GM23338 (cell line): ENCODE measurements around the gene PCBP3. TPM values are rescaled to one million over a fixed set of nuclear protein-coding genes. Genes with fewer than 3 reads are reported as not detected.

Experiments used
- ATAC-seq: fragments of 200-7000 bp; cut with Tn5 transposase; 3 replicates; pipeline ENCODE4 v1.9.1; 2020
- DNase-seq: peaks from one replicate; pipeline ENCODE4 v3.0.0-alpha.2; 2015; ENCODE audit warnings: low spot score
- H2AFZ ChIP-seq: fragments of 200-600 bp; sonication (generic); 2 replicates; pipeline ENCODE4 v1.8.0; 2016; ENCODE audit warnings: antibody characterized with exemption, mild to moderate bottlenecking, moderate library complexity
- H3F3A ChIP-seq: fragments of 200-600 bp; sonication (generic); replicated peaks from 2 replicates; pipeline ENCODE4 v1.8.0; 2017; ENCODE audit warnings: antibody characterized with exemption, mixed run types, low read depth
- H3K27ac ChIP-seq: fragments of 200-600 bp; sonication (generic); 2 replicates; pipeline ENCODE4 v1.6.1; 2016; ENCODE audit warnings: low read depth
- H3K27me3 ChIP-seq: fragments of 200-600 bp; sonication (generic); 2 replicates; pipeline ENCODE4 v1.8.0; 2016; ENCODE audit warnings: mild to moderate bottlenecking, mixed run types, moderate library complexity; ENCODE audit not compliant: insufficient read depth
- H3K36me3 ChIP-seq: fragments of 200-600 bp; sonication (generic); 2 replicates; pipeline ENCODE4 v1.8.0; 2016; ENCODE audit warnings: mild to moderate bottlenecking; ENCODE audit not compliant: insufficient read depth
- H3K4me1 ChIP-seq: fragments of 200-600 bp; sonication (generic); 2 replicates; pipeline ENCODE4 v1.8.0; 2016; ENCODE audit warnings: mild to moderate bottlenecking, moderate library complexity; ENCODE audit not compliant: insufficient read depth
- H3K4me2 ChIP-seq: fragments of 200-600 bp; sonication (generic); 2 replicates; pipeline ENCODE4 v1.7.1; 2017; ENCODE audit warnings: mixed run types
- H3K4me3 ChIP-seq: fragments of 200-600 bp; sonication (generic); 2 replicates; pipeline ENCODE4 v1.6.1; 2016; ENCODE audit warnings: mixed run types
- H3K79me2 ChIP-seq: fragments of 200-600 bp; sonication (generic); replicated peaks from 2 replicates; pipeline ENCODE4 v1.8.0; 2017; ENCODE audit warnings: mild to moderate bottlenecking; ENCODE audit not compliant: insufficient read depth
- H3K9me2 ChIP-seq: fragments of 200-600 bp; sonication (generic); 2 replicates; pipeline ENCODE4 v1.8.0; 2017; ENCODE audit not compliant: insufficient read depth
- H4K20me1 ChIP-seq: fragments of 200-600 bp; sonication (generic); replicated peaks from 2 replicates; pipeline ENCODE4 v1.8.0; 2017; ENCODE audit warnings: mild to moderate bottlenecking; ENCODE audit not compliant: insufficient read depth
- H3K27ac Mint-ChIP-seq: 2 replicates; pipeline ENCODE4 v1.8.0; 2020; ENCODE audit warnings: inconsistent platforms, mild to moderate bottlenecking, moderate library complexity, mixed read lengths
- H3K27me3 Mint-ChIP-seq: 3 replicates; pipeline ENCODE4 v1.8.0; 2022; ENCODE audit warnings: low read depth, mild to moderate bottlenecking, moderate library complexity, mixed read lengths, inconsistent platforms; ENCODE audit not compliant: insufficient read depth, poor library complexity
- H3K36me3 Mint-ChIP-seq: 3 replicates; pipeline ENCODE4 v1.8.0; 2021; ENCODE audit warnings: low read depth, mild to moderate bottlenecking, inconsistent platforms, moderate library complexity, mixed read lengths
- H3K4me1 Mint-ChIP-seq: 3 replicates; pipeline ENCODE4 v1.8.0; 2020; ENCODE audit warnings: mild to moderate bottlenecking, inconsistent platforms, mixed read lengths
- H3K4me3 Mint-ChIP-seq: 3 replicates; pipeline ENCODE4 v1.8.0; 2021; ENCODE audit warnings: moderate library complexity, mild to moderate bottlenecking, inconsistent platforms, mixed read lengths
- H3K9me3 Mint-ChIP-seq: 3 replicates; pipeline ENCODE4 v1.8.0; 2020; ENCODE audit warnings: moderate library complexity, mild to moderate bottlenecking, inconsistent platforms, mixed read lengths
- CREB1 ChIP-seq: fragments of 250-450 bp; sonication (Bioruptor Pico); IDR thresholded peaks from 2 replicates; pipeline ENCODE4 v1.5.0; 2020; ENCODE audit warnings: low read depth, mild to moderate bottlenecking, moderate library complexity
- EZH2 ChIP-seq: fragments of 200-600 bp; sonication (generic); IDR thresholded peaks from one replicate; pipeline ENCODE4 v1.8.0; 2017; ENCODE audit warnings: antibody characterized with exemption, mild to moderate bottlenecking, low read depth; ENCODE audit not compliant: unreplicated experiment
- EZH2phosphoT487 ChIP-seq: fragments of 200-600 bp; sonication (generic); IDR thresholded peaks from one replicate; pipeline ENCODE4 v1.8.1; 2018; ENCODE audit warnings: antibody characterized with exemption; ENCODE audit not compliant: unreplicated experiment
- JUNB ChIP-seq: IDR thresholded peaks from one replicate; pipeline ENCODE4 v1.6.1; 2016; ENCODE audit warnings: antibody characterized with exemption; ENCODE audit not compliant: unreplicated experiment
- NANOG ChIP-seq: IDR thresholded peaks from 2 replicates; pipeline ENCODE4 v1.6.1; 2016; ENCODE audit warnings: antibody characterized with exemption, borderline replicate concordance
- POLR2AphosphoS5 ChIP-seq: IDR thresholded peaks from 2 replicates; pipeline ENCODE4 v1.6.1; 2016; ENCODE audit warnings: antibody characterized with exemption, low read depth
- STAT1 ChIP-seq: IDR thresholded peaks from one replicate; pipeline ENCODE4 v1.6.1; 2016; ENCODE audit warnings: antibody characterized with exemption; ENCODE audit not compliant: unreplicated experiment
- ZNF114 ChIP-seq: fragments of 250-450 bp; sonication (Bioruptor Pico); IDR thresholded peaks from 2 replicates; pipeline ENCODE4 v1.5.0; 2020; ENCODE audit warnings: mild to moderate bottlenecking, moderate library complexity
- ZNF331 ChIP-seq: fragments of 250-450 bp; sonication (Bioruptor Pico); IDR thresholded peaks from 2 replicates; pipeline ENCODE4 v1.5.0; 2020; ENCODE audit warnings: low read depth, mild to moderate bottlenecking, moderate library complexity
- polyA plus RNA-seq: library from polyadenylated mRNA; unstranded; fragments of >200 nt; fragmentation: Nextera tagmentation; extraction: Ambion mirVana; gene quantifications from 2 replicates; pipeline ENCODE4 v1.2.1, GENCODE V29; 2016
- total RNA-seq: library from RNA; depleted of rRNA; stranded (reverse); fragments of >200 nt; shearing (Covaris generic); gene quantifications from 2 replicates; pipeline ENCODE4 v1.2.3, GENCODE V29; 2014
- TF ChIP-seq, protein P1 (sequence below): IDR thresholded peaks from 2 replicates; pipeline ENCODE4 v1.6.1; 2016; ENCODE audit warnings: antibody characterized with exemption
- TF ChIP-seq, protein P2 (sequence below): fragments of 250-450 bp; sonication (Bioruptor Pico); IDR thresholded peaks from 2 replicates; pipeline ENCODE4 v1.5.0; 2020; ENCODE audit warnings: mild to moderate bottlenecking, moderate library complexity
- TF ChIP-seq, protein P3 (sequence below): IDR thresholded peaks from one replicate; pipeline ENCODE4 v1.6.1; 2018; ENCODE audit warnings: antibody characterized with exemption; ENCODE audit not compliant: unreplicated experiment
- TF ChIP-seq, protein P4 (sequence below), 2 experiments: fragments of 200-600 bp in 1 of 2; sonication (generic) in 1 of 2; conservative IDR thresholded peaks; 2 replicates each; pipeline versions ENCODE4 v1.5.1 to v1.6.1; 2016 to 2017; ENCODE audit warnings: antibody characterized with exemption in 2 of 2, low read depth in 2 of 2, mild to moderate bottlenecking in 2 of 2, moderate library complexity in 1 of 2

The PCBP3 gene
- total and polyA plus RNA-seq, 2 experiments from 2014 or later = 7.1 to 9.1 TPM

DNA sequence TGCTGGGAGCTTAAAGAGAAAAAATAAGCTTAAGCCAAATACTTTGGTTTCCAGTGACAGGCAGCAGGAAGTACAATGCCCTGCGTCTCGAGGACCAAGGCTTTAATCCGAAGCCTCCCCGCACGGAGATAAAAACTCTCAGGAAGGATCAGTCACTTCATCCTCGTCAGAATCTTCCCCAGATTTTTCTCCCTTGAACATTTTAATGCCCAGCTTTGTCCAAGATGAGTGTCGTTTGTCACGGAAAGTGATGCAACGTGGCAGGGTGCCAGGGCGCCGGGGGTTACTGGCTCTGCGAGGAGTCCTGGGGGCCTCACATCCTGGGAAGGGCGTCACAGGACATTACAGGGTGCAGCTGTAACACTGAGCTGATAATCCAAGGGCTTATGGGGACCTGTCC is 25.2 kb upstream of the PCBP3 start:
- no peaks in the 10 kb centered on the region for H3F3A ChIP-seq
- ATAC-seq (no peak), DNase-seq (no peak)
- no peak overlapping the region for H3K4me3 Mint-ChIP-seq
- H3K4me1 ChIP-seq = no peaks in the 10 kb centered on the region
- peaks cover 3% of the 10 kb centered on the region; the same call in 1 of the 2 replicates for H3K9me2 ChIP-seq
- no peak overlapping the region for H3K27ac Mint-ChIP-seq
- TF ChIP-seq JUNB (no peak), STAT1 (no peak), POLR2AphosphoS5 (no peak), EZH2 (no peak), ZNF114 (CRISPR knock-in tag) (no peak), ZNF331 (CRISPR knock-in tag) (no peak), CREB1 (CRISPR knock-in tag) (no peak), EZH2phosphoT487 (no peak), NANOG (no peak)
- TF ChIP-seq, protein P1, sequence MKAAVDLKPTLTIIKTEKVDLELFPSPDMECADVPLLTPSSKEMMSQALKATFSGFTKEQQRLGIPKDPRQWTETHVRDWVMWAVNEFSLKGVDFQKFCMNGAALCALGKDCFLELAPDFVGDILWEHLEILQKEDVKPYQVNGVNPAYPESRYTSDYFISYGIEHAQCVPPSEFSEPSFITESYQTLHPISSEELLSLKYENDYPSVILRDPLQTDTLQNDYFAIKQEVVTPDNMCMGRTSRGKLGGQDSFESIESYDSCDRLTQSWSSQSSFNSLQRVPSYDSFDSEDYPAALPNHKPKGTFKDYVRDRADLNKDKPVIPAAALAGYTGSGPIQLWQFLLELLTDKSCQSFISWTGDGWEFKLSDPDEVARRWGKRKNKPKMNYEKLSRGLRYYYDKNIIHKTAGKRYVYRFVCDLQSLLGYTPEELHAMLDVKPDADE = no peak
- TF ChIP-seq, protein P2, sequence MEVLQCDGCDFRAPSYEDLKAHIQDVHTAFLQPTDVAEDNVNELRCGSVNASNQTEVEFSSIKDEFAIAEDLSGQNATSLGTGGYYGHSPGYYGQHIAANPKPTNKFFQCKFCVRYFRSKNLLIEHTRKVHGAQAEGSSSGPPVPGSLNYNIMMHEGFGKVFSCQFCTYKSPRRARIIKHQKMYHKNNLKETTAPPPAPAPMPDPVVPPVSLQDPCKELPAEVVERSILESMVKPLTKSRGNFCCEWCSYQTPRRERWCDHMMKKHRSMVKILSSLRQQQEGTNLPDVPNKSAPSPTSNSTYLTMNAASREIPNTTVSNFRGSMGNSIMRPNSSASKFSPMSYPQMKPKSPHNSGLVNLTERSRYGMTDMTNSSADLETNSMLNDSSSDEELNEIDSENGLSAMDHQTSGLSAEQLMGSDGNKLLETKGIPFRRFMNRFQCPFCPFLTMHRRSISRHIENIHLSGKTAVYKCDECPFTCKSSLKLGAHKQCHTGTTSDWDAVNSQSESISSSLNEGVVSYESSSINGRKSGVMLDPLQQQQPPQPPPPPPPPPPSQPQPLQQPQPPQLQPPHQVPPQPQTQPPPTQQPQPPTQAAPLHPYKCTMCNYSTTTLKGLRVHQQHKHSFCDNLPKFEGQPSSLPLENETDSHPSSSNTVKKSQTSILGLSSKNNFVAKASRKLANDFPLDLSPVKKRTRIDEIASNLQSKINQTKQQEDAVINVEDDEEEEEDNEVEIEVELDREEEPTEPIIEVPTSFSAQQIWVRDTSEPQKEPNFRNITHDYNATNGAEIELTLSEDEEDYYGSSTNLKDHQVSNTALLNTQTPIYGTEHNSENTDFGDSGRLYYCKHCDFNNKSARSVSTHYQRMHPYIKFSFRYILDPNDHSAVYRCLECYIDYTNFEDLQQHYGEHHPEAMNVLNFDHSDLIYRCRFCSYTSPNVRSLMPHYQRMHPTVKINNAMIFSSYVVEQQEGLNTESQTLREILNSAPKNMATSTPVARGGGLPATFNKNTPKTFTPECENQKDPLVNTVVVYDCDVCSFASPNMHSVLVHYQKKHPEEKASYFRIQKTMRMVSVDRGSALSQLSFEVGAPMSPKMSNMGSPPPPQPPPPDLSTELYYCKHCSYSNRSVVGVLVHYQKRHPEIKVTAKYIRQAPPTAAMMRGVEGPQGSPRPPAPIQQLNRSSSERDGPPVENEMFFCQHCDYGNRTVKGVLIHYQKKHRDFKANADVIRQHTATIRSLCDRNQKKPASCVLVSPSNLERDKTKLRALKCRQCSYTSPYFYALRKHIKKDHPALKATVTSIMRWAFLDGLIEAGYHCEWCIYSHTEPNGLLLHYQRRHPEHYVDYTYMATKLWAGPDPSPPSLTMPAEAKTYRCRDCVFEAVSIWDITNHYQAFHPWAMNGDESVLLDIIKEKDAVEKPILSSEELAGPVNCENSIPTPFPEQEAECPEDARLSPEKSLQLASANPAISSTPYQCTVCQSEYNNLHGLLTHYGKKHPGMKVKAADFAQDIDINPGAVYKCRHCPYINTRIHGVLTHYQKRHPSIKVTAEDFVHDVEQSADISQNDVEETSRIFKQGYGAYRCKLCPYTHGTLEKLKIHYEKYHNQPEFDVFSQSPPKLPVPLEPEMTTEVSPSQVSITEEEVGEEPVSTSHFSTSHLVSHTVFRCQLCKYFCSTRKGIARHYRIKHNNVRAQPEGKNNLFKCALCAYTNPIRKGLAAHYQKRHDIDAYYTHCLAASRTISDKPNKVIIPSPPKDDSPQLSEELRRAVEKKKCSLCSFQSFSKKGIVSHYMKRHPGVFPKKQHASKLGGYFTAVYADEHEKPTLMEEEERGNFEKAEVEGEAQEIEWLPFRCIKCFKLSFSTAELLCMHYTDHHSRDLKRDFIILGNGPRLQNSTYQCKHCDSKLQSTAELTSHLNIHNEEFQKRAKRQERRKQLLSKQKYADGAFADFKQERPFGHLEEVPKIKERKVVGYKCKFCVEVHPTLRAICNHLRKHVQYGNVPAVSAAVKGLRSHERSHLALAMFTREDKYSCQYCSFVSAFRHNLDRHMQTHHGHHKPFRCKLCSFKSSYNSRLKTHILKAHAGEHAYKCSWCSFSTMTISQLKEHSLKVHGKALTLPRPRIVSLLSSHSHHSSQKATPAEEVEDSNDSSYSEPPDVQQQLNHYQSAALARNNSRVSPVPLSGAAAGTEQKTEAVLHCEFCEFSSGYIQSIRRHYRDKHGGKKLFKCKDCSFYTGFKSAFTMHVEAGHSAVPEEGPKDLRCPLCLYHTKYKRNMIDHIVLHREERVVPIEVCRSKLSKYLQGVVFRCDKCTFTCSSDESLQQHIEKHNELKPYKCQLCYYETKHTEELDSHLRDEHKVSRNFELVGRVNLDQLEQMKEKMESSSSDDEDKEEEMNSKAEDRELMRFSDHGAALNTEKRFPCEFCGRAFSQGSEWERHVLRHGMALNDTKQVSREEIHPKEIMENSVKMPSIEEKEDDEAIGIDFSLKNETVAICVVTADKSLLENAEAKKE (CRISPR knock-in tag) = no peak
- TF ChIP-seq, protein P3, sequence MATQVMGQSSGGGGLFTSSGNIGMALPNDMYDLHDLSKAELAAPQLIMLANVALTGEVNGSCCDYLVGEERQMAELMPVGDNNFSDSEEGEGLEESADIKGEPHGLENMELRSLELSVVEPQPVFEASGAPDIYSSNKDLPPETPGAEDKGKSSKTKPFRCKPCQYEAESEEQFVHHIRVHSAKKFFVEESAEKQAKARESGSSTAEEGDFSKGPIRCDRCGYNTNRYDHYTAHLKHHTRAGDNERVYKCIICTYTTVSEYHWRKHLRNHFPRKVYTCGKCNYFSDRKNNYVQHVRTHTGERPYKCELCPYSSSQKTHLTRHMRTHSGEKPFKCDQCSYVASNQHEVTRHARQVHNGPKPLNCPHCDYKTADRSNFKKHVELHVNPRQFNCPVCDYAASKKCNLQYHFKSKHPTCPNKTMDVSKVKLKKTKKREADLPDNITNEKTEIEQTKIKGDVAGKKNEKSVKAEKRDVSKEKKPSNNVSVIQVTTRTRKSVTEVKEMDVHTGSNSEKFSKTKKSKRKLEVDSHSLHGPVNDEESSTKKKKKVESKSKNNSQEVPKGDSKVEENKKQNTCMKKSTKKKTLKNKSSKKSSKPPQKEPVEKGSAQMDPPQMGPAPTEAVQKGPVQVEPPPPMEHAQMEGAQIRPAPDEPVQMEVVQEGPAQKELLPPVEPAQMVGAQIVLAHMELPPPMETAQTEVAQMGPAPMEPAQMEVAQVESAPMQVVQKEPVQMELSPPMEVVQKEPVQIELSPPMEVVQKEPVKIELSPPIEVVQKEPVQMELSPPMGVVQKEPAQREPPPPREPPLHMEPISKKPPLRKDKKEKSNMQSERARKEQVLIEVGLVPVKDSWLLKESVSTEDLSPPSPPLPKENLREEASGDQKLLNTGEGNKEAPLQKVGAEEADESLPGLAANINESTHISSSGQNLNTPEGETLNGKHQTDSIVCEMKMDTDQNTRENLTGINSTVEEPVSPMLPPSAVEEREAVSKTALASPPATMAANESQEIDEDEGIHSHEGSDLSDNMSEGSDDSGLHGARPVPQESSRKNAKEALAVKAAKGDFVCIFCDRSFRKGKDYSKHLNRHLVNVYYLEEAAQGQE = no peak
- TF ChIP-seq, protein P4, sequence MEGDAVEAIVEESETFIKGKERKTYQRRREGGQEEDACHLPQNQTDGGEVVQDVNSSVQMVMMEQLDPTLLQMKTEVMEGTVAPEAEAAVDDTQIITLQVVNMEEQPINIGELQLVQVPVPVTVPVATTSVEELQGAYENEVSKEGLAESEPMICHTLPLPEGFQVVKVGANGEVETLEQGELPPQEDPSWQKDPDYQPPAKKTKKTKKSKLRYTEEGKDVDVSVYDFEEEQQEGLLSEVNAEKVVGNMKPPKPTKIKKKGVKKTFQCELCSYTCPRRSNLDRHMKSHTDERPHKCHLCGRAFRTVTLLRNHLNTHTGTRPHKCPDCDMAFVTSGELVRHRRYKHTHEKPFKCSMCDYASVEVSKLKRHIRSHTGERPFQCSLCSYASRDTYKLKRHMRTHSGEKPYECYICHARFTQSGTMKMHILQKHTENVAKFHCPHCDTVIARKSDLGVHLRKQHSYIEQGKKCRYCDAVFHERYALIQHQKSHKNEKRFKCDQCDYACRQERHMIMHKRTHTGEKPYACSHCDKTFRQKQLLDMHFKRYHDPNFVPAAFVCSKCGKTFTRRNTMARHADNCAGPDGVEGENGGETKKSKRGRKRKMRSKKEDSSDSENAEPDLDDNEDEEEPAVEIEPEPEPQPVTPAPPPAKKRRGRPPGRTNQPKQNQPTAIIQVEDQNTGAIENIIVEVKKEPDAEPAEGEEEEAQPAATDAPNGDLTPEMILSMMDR (conservative IDR thresholded peaks at IDR 0.05; ENCODE audit: low read depth in 2 of 2) = no peak
- no peak overlapping the region for H3K27ac ChIP-seq
- H3K36me3 Mint-ChIP-seq = no peaks in the 10 kb centered on the region
- H3K4me3 ChIP-seq = no peak overlapping the region
- no peaks in the 10 kb centered on the region for H4K20me1 ChIP-seq
- no peak overlapping the region for H3K4me2 ChIP-seq
- H3K79me2 ChIP-seq = no peaks in the 10 kb centered on the region
- H3K36me3 ChIP-seq = no peaks in the 10 kb centered on the region
- H3K4me1 Mint-ChIP-seq = peaks cover 13% of the 10 kb centered on the region; the same call in 2 of the 3 replicates
- peaks cover 6% of the 10 kb centered on the region for H3K9me3 Mint-ChIP-seq
- H3K27me3 ChIP-seq = no peaks in the 10 kb centered on the region
- H3K27me3 Mint-ChIP-seq = peaks cover 3% of the 10 kb centered on the region
- H2AFZ ChIP-seq = no peak overlapping the region
